Measurements from ENCODE around the gene KLHL25. TPM values are rescaled to one million over a fixed set of nuclear protein-coding genes. Genes with fewer than 3 reads are reported as not detected.

The KLHL25 gene
- total RNA-seq, 1 donor from 2014 or later = 3.6 TPM

- no peak for DNase-seq (ENCODE audit: low read depth in 2 of 2)
These were observed 45.2 kb downstream of the KLHL25 start for GRCh38 chr15:85749261-85750151.

GRCh38 chr15:85748729-85749128 lies 46.0 kb downstream of the KLHL25 start:
- DNase-seq (ENCODE audit: low read depth in 2 of 2) = no peak

DNA sequence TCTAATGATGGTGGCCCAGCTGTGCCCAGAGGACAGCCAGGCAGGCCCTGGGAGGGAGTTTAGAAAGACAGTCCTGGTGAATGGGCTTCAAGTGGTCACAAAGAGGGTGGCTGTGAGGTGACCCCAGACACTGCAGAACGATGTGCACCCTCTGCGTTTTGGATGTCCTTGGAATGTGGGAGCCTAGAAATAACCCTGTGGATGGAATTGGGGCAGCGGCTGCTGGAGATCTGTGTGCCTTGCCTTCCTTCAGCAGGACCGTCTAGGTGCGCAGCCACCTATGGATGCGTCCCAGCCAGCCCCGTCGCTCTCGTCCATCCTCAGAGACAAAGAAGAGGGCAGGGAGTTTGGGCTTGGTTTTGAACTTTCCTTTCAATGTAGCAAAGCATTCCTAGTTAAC lies 46.5 kb downstream of the KLHL25 start:
- DNase-seq (ENCODE audit: low read depth in 2 of 2) = no peak

GRCh38 chr15:85746641-85747040 lies 48.1 kb downstream of the KLHL25 start:
- no peak for DNase-seq (ENCODE audit: low read depth in 2 of 2)

- no peak for DNase-seq (ENCODE audit: low read depth in 2 of 2)
These were observed 49.1 kb downstream of the KLHL25 start for GRCh38 chr15:85745525-85746150.

DNA sequence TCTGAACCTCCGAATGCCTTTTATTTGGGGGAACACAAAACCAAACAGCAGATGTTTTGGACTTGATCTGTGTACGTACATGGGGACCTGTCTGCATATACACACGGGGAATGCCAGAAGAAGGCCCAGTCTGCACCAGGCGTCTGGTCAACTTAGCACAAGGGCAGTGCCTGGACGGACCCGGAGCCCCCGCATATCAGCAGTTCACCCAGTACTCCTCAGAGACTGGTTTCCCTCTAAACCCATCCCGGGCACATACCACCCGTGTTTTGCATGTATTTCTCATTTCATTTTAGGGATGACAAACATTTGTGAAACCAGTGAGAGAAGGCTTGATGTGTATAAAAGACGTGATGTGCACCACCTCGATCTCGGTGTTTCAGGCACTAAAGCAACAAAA lies 49.7 kb downstream of the KLHL25 start:
- DNase-seq (ENCODE audit: low read depth in 2 of 2) = no peak

- DNase-seq (ENCODE audit: low read depth in 2 of 2) = no peak
These were observed 50.1 kb downstream of the KLHL25 start for GRCh38 chr15:85744579-85744978.

- no peak for DNase-seq (ENCODE audit: low read depth in 2 of 2)
These were observed 51.2 kb downstream of the KLHL25 start for GRCh38 chr15:85743392-85744055.

- no peak for DNase-seq (ENCODE audit: low read depth in 2 of 2)
These were observed 52.4 kb downstream of the KLHL25 start for GRCh38 chr15:85742186-85742821.

DNA sequence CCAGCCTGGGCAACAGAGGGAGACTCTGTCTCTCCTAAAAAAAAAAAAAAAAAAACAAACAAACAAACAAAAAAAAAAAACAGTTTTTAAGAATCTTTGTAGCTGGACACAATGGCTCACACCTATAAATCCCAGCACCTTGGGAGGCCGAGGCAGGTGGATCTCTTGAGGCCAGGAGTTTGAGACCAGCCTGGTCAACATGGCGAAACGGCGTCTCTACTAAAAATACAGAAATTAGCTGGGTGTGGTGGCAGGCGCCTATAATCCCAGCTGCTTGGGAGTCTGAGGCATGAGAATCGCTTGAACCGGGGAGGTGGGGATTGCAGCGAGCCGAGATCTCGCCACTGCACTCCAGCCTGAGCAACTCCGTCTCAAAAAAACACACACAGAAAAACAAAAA lies 53.1 kb downstream of the KLHL25 start:
- no peak for DNase-seq (ENCODE audit: low read depth in 2 of 2)

DNA sequence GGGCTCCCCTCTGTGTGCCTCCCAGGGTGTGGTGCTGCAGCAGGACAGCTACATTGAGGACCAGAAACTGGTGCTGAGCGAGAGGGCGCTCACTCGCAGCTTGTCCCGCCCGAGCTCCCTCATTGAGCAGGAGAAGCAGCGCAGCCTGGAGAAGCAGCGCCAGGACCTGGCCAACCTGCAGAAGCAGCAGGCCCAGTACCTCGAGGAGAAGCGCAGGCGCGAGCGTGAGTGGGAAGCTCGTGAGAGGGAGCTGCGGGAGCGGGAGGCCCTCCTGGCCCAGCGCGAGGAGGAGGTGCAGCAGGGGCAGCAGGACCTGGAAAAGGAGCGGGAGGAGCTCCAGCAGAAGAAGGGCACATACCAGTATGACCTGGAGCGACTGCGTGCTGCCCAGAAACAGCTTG lies 53.7 kb downstream of the KLHL25 start:
- no peak for DNase-seq (ENCODE audit: low read depth in 2 of 2)

DNA sequence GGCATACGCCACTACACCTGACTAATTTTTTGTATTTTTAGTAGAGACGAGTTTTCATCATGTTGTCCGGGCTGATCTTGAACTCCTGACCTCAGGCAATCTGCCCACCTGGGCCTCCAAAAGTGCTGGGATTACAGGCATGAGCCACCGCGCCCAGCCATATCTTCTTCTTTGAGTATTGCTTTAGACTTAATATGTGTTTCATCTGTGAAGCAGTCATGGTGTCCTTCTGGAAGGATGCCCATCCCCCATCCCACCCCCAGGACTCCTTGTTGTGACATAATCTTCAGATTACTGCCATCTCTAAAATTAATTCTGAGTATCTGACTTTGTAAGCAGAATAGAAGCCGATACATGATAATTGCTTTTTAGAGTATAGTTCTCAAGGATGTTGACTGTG lies 57.7 kb downstream of the KLHL25 start:
- no peak for DNase-seq (ENCODE audit: low read depth in 2 of 2)

DNA sequence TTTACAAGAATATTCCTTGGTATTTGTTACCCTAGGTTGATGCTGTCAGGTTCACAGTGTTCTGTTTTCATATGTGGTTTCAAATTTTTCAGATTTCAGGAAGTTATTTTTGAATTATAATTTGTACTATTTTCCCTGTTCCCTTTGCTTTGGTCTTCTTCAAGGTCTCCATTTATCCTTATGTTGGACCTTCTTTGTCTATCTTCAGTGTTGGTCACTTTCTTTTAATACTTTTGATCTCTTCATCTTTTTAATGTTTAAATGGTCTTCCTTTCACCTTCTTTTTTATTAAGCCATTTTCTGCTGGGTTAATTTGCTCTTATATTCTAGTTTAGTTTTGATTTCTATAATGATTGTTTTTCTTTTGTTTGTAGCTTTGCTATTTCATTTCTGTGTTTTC lies 61.3 kb downstream of the KLHL25 start:
- peak in 1 of 2 donors; percentile 32 for DNase-seq (ENCODE audit: low read depth in 2 of 2)

- DNase-seq (ENCODE audit: low read depth in 2 of 2) = peak; percentile 72 to 74
These were observed 64.5 kb downstream of the KLHL25 start for GRCh38 chr15:85730001-85730820.

- DNase-seq (ENCODE audit: low read depth in 2 of 2) = no peak
These were observed 67.7 kb downstream of the KLHL25 start for GRCh38 chr15:85727068-85727467.

- DNase-seq (ENCODE audit: low read depth in 2 of 2) = no peak
These were observed 68.3 kb downstream of the KLHL25 start for GRCh38 chr15:85726454-85726853.

- DNase-seq (ENCODE audit: low read depth in 2 of 2) = no peak
These were observed 69.2 kb downstream of the KLHL25 start for GRCh38 chr15:85725564-85725963.

- no peak for DNase-seq (ENCODE audit: low read depth in 2 of 2)
These were observed 69.7 kb downstream of the KLHL25 start for GRCh38 chr15:85725019-85725418.

- DNase-seq (ENCODE audit: low read depth in 2 of 2) = no peak
These were observed 70.5 kb downstream of the KLHL25 start for GRCh38 chr15:85723960-85724945.
